Gastroesophageal sphincter (tissue), 4 donors: ENCODE measurements around the gene CBY3. TPM values are rescaled to one million over a fixed set of nuclear protein-coding genes. Genes with fewer than 3 reads are reported as not detected.

ENCODE experiments used
- ATAC-seq: fragments of 150-250 bp; one replicate; pipeline ENCODE4 v1.9.1; 2016; ENCODE audit warnings: mild to moderate bottlenecking, moderate library complexity
- H3K27ac ChIP-seq, 4 donors: fragments of 200-600 bp; sonication (generic) in 3 of 4; 1 replicate in 3 of 4; 2 replicates in 1 of 4; pipeline ENCODE4 v1.5.1; 2016 to 2019
- H3K27me3 ChIP-seq: fragments of 200-600 bp; sonication (generic); one replicate; pipeline ENCODE4 v1.5.1; 2019
- H3K36me3 ChIP-seq, 2 donors: fragments of 200-600 bp; sonication (generic); one replicate each; pipeline ENCODE4 v1.5.1; 2019; ENCODE audit warnings: control low read depth in 1 of 2
- H3K4me1 ChIP-seq, 3 donors: fragments of 200-600 bp; sonication (generic); 1 replicate in 2 of 3; 2 replicates in 1 of 3; pipeline ENCODE4 v1.5.1; 2016 to 2019; ENCODE audit warnings: control low read depth in 2 of 3
- H3K4me3 ChIP-seq, 2 donors: fragments of 200-600 bp; sonication (generic); one replicate each; pipeline ENCODE4 v1.5.1; 2019; ENCODE audit warnings: mild to moderate bottlenecking in 1 of 2, moderate library complexity in 1 of 2
- H3K9me3 ChIP-seq, 3 donors: fragments of 200-600 bp; sonication (generic); one replicate each; pipeline ENCODE4 v1.5.1; 2017 to 2019; ENCODE audit warnings: control low read depth in 2 of 3
- CTCF ChIP-seq, 4 experiments: fragments of 200-600 bp in 2 of 4; fragments of 450-650 bp in 2 of 4; sonication (generic) in 1 of 4; IDR thresholded peaks; one replicate each; pipeline ENCODE4 v1.5.1; 2017 to 2019; ENCODE audit warnings: antibody characterized with exemption in 4 of 4, mild to moderate bottlenecking in 2 of 4, moderate library complexity in 2 of 4
- EP300 ChIP-seq: sonication (generic); formaldehyde crosslinking; IDR thresholded peaks from one replicate; pipeline ENCODE4 v1.6.1; 2017; ENCODE audit warnings: antibody characterized with exemption, mild to moderate bottlenecking
- POLR2A ChIP-seq, 2 donors: fragments of 450-650 bp; IDR thresholded peaks; one replicate each; pipeline ENCODE4 v1.6.1; 2017; ENCODE audit warnings: antibody characterized with exemption in 2 of 2, mild to moderate bottlenecking in 2 of 2, moderate library complexity in 1 of 2
- POLR2AphosphoS5 ChIP-seq: sonication (generic); formaldehyde crosslinking; IDR thresholded peaks from one replicate; pipeline ENCODE4 v1.6.1; 2017; ENCODE audit warnings: antibody characterized with exemption
- WGBS, 2 donors: methylation state at CpG; one replicate each; pipeline ENCODE4 v1.1.5; 2018; ENCODE audit warnings: low coverage in 1 of 2; 5-methylcytosine and 5-hydroxymethylcytosine counted together
- total RNA-seq, 4 donors: library from RNA; depleted of rRNA; stranded (reverse); fragments of >200 nt; gene quantifications; one replicate each; pipeline ENCODE4 v1.1.0, GENCODE V29; 2016

Gene CBY3
- not detected for total RNA-seq

- Histone ChIP-seq H3K27me3 (no peaks in the 10 kb centered on the region), H3K27ac (no peak within 1 kb of the TSS), H3K9me3 (no peaks in the 10 kb centered on the region), H3K36me3 (no peaks in the 10 kb centered on the region), H3K4me1 (peaks cover 0 to 32% (median 18%) of the 10 kb centered on the region in 3 donors), H3K4me3 (no peak within 1 kb of the TSS)
- ATAC-seq, result no peak
- TF ChIP-seq CTCF (IDR thresholded peaks at IDR 0.05), result no peak
- TF ChIP-seq EP300, result no peak
- TF ChIP-seq POLR2A (IDR thresholded peaks at IDR 0.05), result no peak
- no peak for TF ChIP-seq POLR2AphosphoS5
- WGBS, 2 donors, result 91 to 93% methylated on average over 2 of the region's 5 CpGs
These were observed at the start of gene CBY3 for GRCh38 chr5:179680780-179681401. Gene CBY3 (minus strand): TSS chr5:179681034. CDS start chr5:179680918, 116 bp downstream.

GRCh38 chr5:179730356-179730755 is 49.5 kb upstream of the CBY3 start:
- H3K9me3 ChIP-seq, result no peaks in the 10 kb centered on the region
- peaks cover 5 to 30% (median 18%) of the 10 kb centered on the region in 3 donors for H3K4me1 ChIP-seq
- no peak for ATAC-seq
- WGBS, 2 donors, result 53 to 76% methylated on average over 3 of the region's 3 CpGs
- peaks cover 0 to 57% of the 10 kb centered on the region in 2 donors for H3K36me3 ChIP-seq
- no peak overlapping the region for H3K27ac ChIP-seq
- no peak overlapping the region for H3K4me3 ChIP-seq
- H3K27me3 ChIP-seq, result no peaks in the 10 kb centered on the region
- TF ChIP-seq POLR2AphosphoS5 (no peak), CTCF (IDR thresholded peaks at IDR 0.05) (no peak), POLR2A (IDR thresholded peaks at IDR 0.05) (no peak), EP300 (no peak)

GRCh38 chr5:179729727-179730126 is 48.9 kb upstream of the CBY3 start:
- ATAC-seq, result no peak
- WGBS, 2 donors, result 65 to 72% methylated on average over 3 of the region's 3 CpGs
- Histone ChIP-seq H3K27ac (no peak overlapping the region), H3K27me3 (no peaks in the 10 kb centered on the region), H3K4me1 (peaks cover 5 to 24% (median 12%) of the 10 kb centered on the region in 3 donors), H3K9me3 (no peaks in the 10 kb centered on the region), H3K36me3 (peaks cover 0 to 63% of the 10 kb centered on the region in 2 donors), H3K4me3 (no peak overlapping the region)
- TF ChIP-seq POLR2A (IDR thresholded peaks at IDR 0.05) (no peak), POLR2AphosphoS5 (no peak), EP300 (no peak), CTCF (IDR thresholded peaks at IDR 0.05) (no peak)

GRCh38 chr5:179729303-179729702 is 48.5 kb upstream of the CBY3 start:
- TF ChIP-seq CTCF (IDR thresholded peaks at IDR 0.05), result no peak
- TF ChIP-seq POLR2A (IDR thresholded peaks at IDR 0.05), result no peak
- no peak for TF ChIP-seq POLR2AphosphoS5
- no peak for TF ChIP-seq EP300
- Histone ChIP-seq H3K4me3 (no peak overlapping the region), H3K4me1 (peaks cover 2 to 19% (median 8%) of the 10 kb centered on the region in 3 donors), H3K27ac (no peak overlapping the region), H3K36me3 (peaks cover 0 to 68% of the 10 kb centered on the region in 2 donors), H3K9me3 (no peaks in the 10 kb centered on the region), H3K27me3 (no peaks in the 10 kb centered on the region)
- no peak for ATAC-seq
- WGBS, 2 donors, result 76 to 79% methylated on average over 4 of the region's 4 CpGs

GRCh38 chr5:179727106-179727505 is 46.3 kb upstream of the CBY3 start:
- H3K4me1 ChIP-seq, result peaks cover 0 to 10% (median 3%) of the 10 kb centered on the region in 3 donors
- no peak overlapping the region for H3K27ac ChIP-seq
- H3K9me3 ChIP-seq, result no peaks in the 10 kb centered on the region
- H3K27me3 ChIP-seq, result no peaks in the 10 kb centered on the region
- WGBS, 2 donors, result 83 to 95% methylated on average over 3 to 6 of the region's 6 CpGs
- TF ChIP-seq CTCF (IDR thresholded peaks at IDR 0.05) (no peak), EP300 (no peak), POLR2AphosphoS5 (no peak), POLR2A (IDR thresholded peaks at IDR 0.05) (no peak)
- no peak for ATAC-seq
- H3K36me3 ChIP-seq, result peaks cover 0 to 90% of the 10 kb centered on the region in 2 donors
- H3K4me3 ChIP-seq, result no peak overlapping the region
